GM18505 (cell line): ENCODE data around the gene TRAPPC10.
A peak's percentile ranks its signal among the peaks of the same experiment; 100 is the strongest.
"Not testable (repeated sequence)": the region's sequence is repeated elsewhere in the genome, so short reads cannot be mapped to it uniquely, and the experiment has no call there.

Source experiments
- ATAC-seq: cut with Tn5 transposase; IDR thresholded peaks from one replicate; pipeline ENCODE4 v1.9.1; 2021; ENCODE audit not compliant: unreplicated experiment
- POLR2A ChIP-seq: IDR thresholded peaks from 4 replicates; pipeline ENCODE4 v1.6.1; 2011; ENCODE audit warnings: borderline replicate concordance; ENCODE audit not compliant: insufficient read depth, insufficient read length; ENCODE audit errors: extremely low read depth

TRAPPC10 gene

GRCh38 chr21:44093761-44094160 is 81.7 kb downstream of the TRAPPC10 start:
- no peak for ATAC-seq
- TF ChIP-seq POLR2A, result no peak

GRCh38 chr21:44094832-44095231 is 82.7 kb downstream of the TRAPPC10 start:
- ATAC-seq, result no peak
- TF ChIP-seq POLR2A, result no peak

- not testable (repeated sequence) for ATAC-seq
Measured at GRCh38 chr21:44098507-44098906, 86.4 kb downstream of the TRAPPC10 start.

GRCh38 chr21:44098964-44099363 is 86.9 kb downstream of the TRAPPC10 start:
- ATAC-seq, result not testable (repeated sequence)

- peak; percentile 84 for ATAC-seq
Measured at GRCh38 chr21:44107026-44107501, 95.0 kb downstream of the TRAPPC10 start, which contains the start of gene PWP2. TSS of gene PWP2 (plus strand) at chr21:44107399. CDS start at chr21:44107417, 18 bp downstream.

- peak; percentile 19 for ATAC-seq
Measured at GRCh38 chr21:44107589-44107988, 95.5 kb downstream of the TRAPPC10 start.

- not testable (repeated sequence) for ATAC-seq
Measured at GRCh38 chr21:44113702-44114371, 101.7 kb downstream of the TRAPPC10 start.

- ATAC-seq, result not testable (repeated sequence)
Measured at GRCh38 chr21:44122131-44122530, 110.0 kb downstream of the TRAPPC10 start.

- not testable (repeated sequence) for ATAC-seq
Measured at GRCh38 chr21:44127827-44128226, 115.7 kb downstream of the TRAPPC10 start.

- ATAC-seq, result not testable (repeated sequence)
Measured at GRCh38 chr21:44133715-44134057, 121.6 kb downstream of the TRAPPC10 start.

GRCh38 chr21:44134732-44135131 is 122.6 kb downstream of the TRAPPC10 start:
- ATAC-seq, result not testable (repeated sequence)

GRCh38 chr21:44138039-44138438 is 125.9 kb downstream of the TRAPPC10 start:
- not testable (repeated sequence) for ATAC-seq

GRCh38 chr21:44139787-44140551 is 127.9 kb downstream of the TRAPPC10 start:
- ATAC-seq, result not testable (repeated sequence)

GRCh38 chr21:44140552-44140932 is 128.4 kb downstream of the TRAPPC10 start:
- not testable (repeated sequence) for ATAC-seq

GRCh38 chr21:44142470-44142869 is 130.4 kb downstream of the TRAPPC10 start:
- ATAC-seq, result not testable (repeated sequence)

- ATAC-seq, result not testable (repeated sequence)
Measured at GRCh38 chr21:44143380-44143779, 131.3 kb downstream of the TRAPPC10 start.

- ATAC-seq, result not testable (repeated sequence)
Measured at GRCh38 chr21:44143996-44144395, 131.9 kb downstream of the TRAPPC10 start.

- not testable (repeated sequence) for ATAC-seq
Measured at GRCh38 chr21:44144784-44145602, 132.9 kb downstream of the TRAPPC10 start.

GRCh38 chr21:44145616-44146015 is 133.5 kb downstream of the TRAPPC10 start:
- not testable (repeated sequence) for ATAC-seq

GRCh38 chr21:44147108-44147507 is 135.0 kb downstream of the TRAPPC10 start:
- not testable (repeated sequence) for ATAC-seq
